Fibroblast of the conjunctiva (primary cell): ENCODE data around the gene ULK3.

Experiments used
- DNase-seq: peaks from one replicate; pipeline ENCODE4 v3.0.0-alpha.2; 2010; ENCODE audit warnings: low read depth

ULK3 gene

GRCh38 chr15:74868059-74868458, 25.1 kb upstream of the ULK3 start:
- no peak for DNase-seq

GRCh38 chr15:74867466-74868038, 24.6 kb upstream of the ULK3 start:
- no peak for DNase-seq

GRCh38 chr15:74866090-74866489, 23.1 kb upstream of the ULK3 start:
- no peak for DNase-seq

- no peak for DNase-seq
These were observed 22.4 kb upstream of the ULK3 start for GRCh38 chr15:74865316-74865715.

GRCh38 chr15:74864296-74864695, 21.3 kb upstream of the ULK3 start:
- no peak for DNase-seq

- DNase-seq: no peak
These were observed 20.5 kb upstream of the ULK3 start for GRCh38 chr15:74863239-74864056.

GRCh38 chr15:74858369-74858740, 15.4 kb upstream of the ULK3 start:
- DNase-seq: no peak

- DNase-seq: no peak
These were observed 14.9 kb upstream of the ULK3 start for GRCh38 chr15:74857671-74858368.

GRCh38 chr15:74857082-74857655, 14.2 kb upstream of the ULK3 start:
- DNase-seq: no peak

GRCh38 chr15:74856537-74856936, 13.6 kb upstream of the ULK3 start:
- DNase-seq: no peak

GRCh38 chr15:74855857-74856256, 12.9 kb upstream of the ULK3 start:
- no peak for DNase-seq

- DNase-seq: no peak
These were observed 11.6 kb upstream of the ULK3 start for GRCh38 chr15:74854453-74855022.

- DNase-seq: no peak
These were observed 9.0 kb upstream of the ULK3 start for GRCh38 chr15:74851960-74852359.

- DNase-seq: no peak
These were observed 7.4 kb upstream of the ULK3 start for GRCh38 chr15:74850393-74850792.

GRCh38 chr15:74847432-74847831, 4.5 kb upstream of the ULK3 start:
- DNase-seq: no peak

GRCh38 chr15:74845581-74845980, 2.6 kb upstream of the ULK3 start:
- DNase-seq: no peak

GRCh38 chr15:74845208-74845568, 2.2 kb upstream of the ULK3 start:
- no peak for DNase-seq

- no peak for DNase-seq
These were observed 1.6 kb upstream of the ULK3 start for GRCh38 chr15:74844319-74845207.

GRCh38 chr15:74843891-74844299, 939 bp upstream of the ULK3 start:
- DNase-seq: no peak

GRCh38 chr15:74843445-74843828, 481 bp upstream of the ULK3 start:
- DNase-seq: no peak

GRCh38 chr15:74841891-74842373, 1.0 kb downstream of the ULK3 start:
- no peak for DNase-seq
